Measurements from ENCODE around the gene SMIM10L2A.
"Not testable (repeated sequence)": the region's sequence is repeated elsewhere in the genome, so short reads cannot be mapped to it uniquely, and the experiment has no call there.

The SMIM10L2A gene

DNA sequence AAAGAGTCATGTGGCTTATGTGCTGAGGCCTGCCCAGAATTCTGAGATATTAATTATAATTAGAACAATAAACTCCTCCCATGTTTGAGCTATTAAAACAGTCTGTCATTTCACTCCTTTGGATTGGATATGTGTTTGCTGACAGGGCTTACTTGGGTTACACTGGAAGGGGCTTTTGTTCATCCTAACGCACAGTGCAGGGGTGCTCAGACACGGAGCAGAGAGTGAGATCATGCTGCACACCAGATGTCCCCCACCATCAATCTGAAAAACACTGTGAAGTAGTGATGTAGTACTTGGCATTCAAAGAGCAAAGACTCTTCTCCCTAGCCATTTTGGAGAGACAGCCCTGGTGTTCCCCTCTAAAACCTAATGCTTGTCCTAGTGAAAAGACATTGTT, 24.1 kb upstream of the SMIM10L2A start:
- TF ChIP-seq, protein P1, sequence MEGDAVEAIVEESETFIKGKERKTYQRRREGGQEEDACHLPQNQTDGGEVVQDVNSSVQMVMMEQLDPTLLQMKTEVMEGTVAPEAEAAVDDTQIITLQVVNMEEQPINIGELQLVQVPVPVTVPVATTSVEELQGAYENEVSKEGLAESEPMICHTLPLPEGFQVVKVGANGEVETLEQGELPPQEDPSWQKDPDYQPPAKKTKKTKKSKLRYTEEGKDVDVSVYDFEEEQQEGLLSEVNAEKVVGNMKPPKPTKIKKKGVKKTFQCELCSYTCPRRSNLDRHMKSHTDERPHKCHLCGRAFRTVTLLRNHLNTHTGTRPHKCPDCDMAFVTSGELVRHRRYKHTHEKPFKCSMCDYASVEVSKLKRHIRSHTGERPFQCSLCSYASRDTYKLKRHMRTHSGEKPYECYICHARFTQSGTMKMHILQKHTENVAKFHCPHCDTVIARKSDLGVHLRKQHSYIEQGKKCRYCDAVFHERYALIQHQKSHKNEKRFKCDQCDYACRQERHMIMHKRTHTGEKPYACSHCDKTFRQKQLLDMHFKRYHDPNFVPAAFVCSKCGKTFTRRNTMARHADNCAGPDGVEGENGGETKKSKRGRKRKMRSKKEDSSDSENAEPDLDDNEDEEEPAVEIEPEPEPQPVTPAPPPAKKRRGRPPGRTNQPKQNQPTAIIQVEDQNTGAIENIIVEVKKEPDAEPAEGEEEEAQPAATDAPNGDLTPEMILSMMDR (IDR thresholded peaks at IDR 0.05; ENCODE audit: borderline replicate concordance, insufficient read depth, low read depth, low read length): no peak
- H3K4me3 ChIP-seq (ENCODE audit: low read depth, low read length): no peak overlapping the region

DNA sequence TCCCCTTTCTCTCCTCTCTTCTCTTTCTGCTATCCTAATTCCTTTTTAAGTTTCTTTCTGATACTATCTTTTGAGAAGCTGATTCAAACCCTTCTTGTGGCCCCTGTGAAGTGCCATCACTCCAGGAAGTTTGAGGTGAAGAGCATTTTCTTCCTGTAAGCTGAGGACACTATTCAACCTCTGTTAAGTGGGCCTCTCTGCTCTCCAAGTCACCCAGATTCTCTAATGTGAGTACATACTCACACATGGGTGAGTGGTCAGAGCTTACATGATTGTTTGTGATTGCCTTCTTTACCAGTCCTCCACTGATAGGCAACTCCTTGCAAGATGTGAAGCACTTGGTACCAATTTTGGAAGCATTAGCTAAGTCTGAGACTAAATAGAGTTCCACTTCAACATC, 18.4 kb upstream of the SMIM10L2A start:
- TF ChIP-seq, protein P1 (IDR thresholded peaks at IDR 0.05; ENCODE audit: borderline replicate concordance, insufficient read depth, low read depth, low read length): no peak

GRCh38 chrX:135406428-135406827, 15.3 kb upstream of the SMIM10L2A start:
- not testable (repeated sequence) for H3K4me3 ChIP-seq (ENCODE audit: low read depth, low read length)

More for the DNA sequence above, 18.4 kb upstream of the SMIM10L2A start:
- H3K4me3 ChIP-seq (ENCODE audit: low read depth, low read length): no peak overlapping the region

GRCh38 chrX:135408794-135409193, 12.9 kb upstream of the SMIM10L2A start:
- TF ChIP-seq, protein P1 (IDR thresholded peaks at IDR 0.05; ENCODE audit: borderline replicate concordance, insufficient read depth, low read depth, low read length): no peak
- H3K4me3 ChIP-seq (ENCODE audit: low read depth, low read length): no peak overlapping the region

DNA sequence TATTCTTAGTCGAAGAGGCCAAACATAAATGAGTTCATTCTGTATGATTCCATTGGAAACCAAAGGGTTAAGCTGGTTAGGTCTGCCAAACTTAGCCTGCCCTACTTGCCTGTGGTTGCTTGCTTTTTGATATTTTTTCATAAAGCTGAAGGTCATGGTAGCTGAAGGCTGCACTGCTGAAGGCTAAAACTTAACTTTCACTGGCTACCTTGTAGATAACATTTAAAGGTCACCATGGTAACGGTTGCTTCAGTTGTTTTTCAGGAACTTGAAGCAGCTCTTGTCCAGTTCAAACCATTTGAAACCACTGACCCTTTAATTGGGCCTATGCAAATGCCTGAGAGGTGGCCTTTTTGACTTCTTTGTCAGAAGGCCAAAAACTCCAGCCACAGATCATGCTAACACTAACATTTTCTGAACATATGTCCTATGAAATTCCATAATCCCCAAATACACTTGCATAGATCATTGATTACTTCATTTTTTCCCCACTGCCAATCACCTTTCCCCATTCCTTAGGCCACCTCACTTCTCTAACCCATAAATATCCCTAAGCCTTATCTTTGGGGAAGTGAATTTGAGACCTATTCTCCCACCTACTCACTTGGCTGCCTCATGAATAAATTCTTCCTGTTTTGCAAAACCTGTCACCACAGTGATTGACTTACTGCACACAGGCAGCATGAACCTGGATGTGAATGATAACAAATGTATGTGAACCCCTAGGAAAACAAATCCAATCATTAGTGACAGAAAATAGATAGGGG, 10.7 kb upstream of the SMIM10L2A start:
- H3K4me3 ChIP-seq (ENCODE audit: low read depth, low read length): no peak overlapping the region
- TF ChIP-seq, protein P1 (IDR thresholded peaks at IDR 0.05; ENCODE audit: borderline replicate concordance, insufficient read depth, low read depth, low read length): no peak

- TF ChIP-seq, protein P1 (IDR thresholded peaks at IDR 0.05; ENCODE audit: borderline replicate concordance, insufficient read depth, low read depth, low read length): no peak
- no peak overlapping the region for H3K4me3 ChIP-seq (ENCODE audit: low read depth, low read length)
Observed at GRCh38 chrX:135411893-135412292, 9.9 kb upstream of the SMIM10L2A start.

DNA sequence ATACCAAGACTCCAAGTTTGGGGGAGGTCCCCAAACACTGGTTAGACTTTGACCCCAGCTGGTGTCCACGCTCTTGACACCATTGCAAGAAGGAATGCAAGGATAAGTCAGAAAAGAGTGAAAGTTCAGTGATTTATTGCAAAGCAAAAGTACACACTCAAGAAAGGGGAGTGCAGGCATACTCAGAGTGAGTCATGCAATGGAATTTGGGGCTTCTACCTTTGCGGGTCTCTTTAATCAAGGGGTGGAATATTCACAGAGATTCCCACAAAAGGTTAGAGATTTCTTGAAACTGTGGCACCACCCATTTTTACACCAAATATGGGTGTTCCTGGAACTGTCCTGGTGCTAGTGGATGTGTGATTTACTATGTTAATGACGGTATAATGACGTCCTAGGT, 5.2 kb upstream of the SMIM10L2A start:
- H3K4me3 ChIP-seq (ENCODE audit: low read depth, low read length): no peak overlapping the region
- TF ChIP-seq, protein P1 (IDR thresholded peaks at IDR 0.05; ENCODE audit: borderline replicate concordance, insufficient read depth, low read depth, low read length): no peak

All from GM12875 (cell line).